Caco-2 (cell line): ENCODE data around the gene LBX1. TPM values are rescaled to one million over a fixed set of nuclear protein-coding genes. Genes with fewer than 3 reads are reported as not detected.

Source experiments
- BruUV-seq: library from RNA; stranded (reverse); fragments of 400-500 nt; replicated peaks from 2 replicates; lab custom pipeline; 2021; lab: Mats Ljungman, UMichigan
- CTCF ChIA-PET: fragments of 300-600 bp; sonication (Branson Sonifier 250); formaldehyde crosslinking; loops from one replicate; lab custom pipeline; 2022; ENCODE audit warnings: antibody characterized with exemption; lab: Charles Lee
- POLR2A ChIA-PET: fragments of 300-600 bp; sonication (Branson Sonifier 250); formaldehyde crosslinking; loops from one replicate; lab custom pipeline; 2022; ENCODE audit warnings: antibody characterized with exemption; lab: Charles Lee
- DNase-seq, 2 experiments: peaks; one replicate each; pipeline versions ENCODE4 v3.0.0 to v3.0.0-alpha.2; 2020 to 2022
- H3K27me3 ChIP-seq: replicated peaks from 2 replicates; pipeline ENCODE4 v1.6.0; 2011; ENCODE audit warnings: low read length; ENCODE audit not compliant: control insufficient read depth, insufficient read depth
- H3K36me3 ChIP-seq: 2 replicates; pipeline ENCODE4 v1.5.1; 2011; ENCODE audit warnings: low read length; ENCODE audit not compliant: control insufficient read depth, insufficient read depth
- H3K4me1 ChIP-seq: fragments of 250-450 bp; sonication (Bioruptor Pico); 2 replicates; pipeline ENCODE4 v1.5.1; 2020; ENCODE audit warnings: mild to moderate bottlenecking
- H3K4me3 ChIP-seq: 2 replicates; pipeline ENCODE4 v1.5.1; 2011; ENCODE audit warnings: low read depth, mild to moderate bottlenecking, control low read depth, low read length
- H3K9me3 ChIP-seq: fragments of 250-450 bp; sonication (Bioruptor Pico); 2 replicates; pipeline ENCODE4 v1.5.1; 2020; ENCODE audit warnings: mild to moderate bottlenecking, moderate library complexity
- H3K27ac Mint-ChIP-seq: one replicate; pipeline ENCODE4 v1.8.0; 2022; ENCODE audit warnings: mixed read lengths; ENCODE audit not compliant: unreplicated experiment
- H3K27me3 Mint-ChIP-seq: one replicate; pipeline ENCODE4 v1.8.0; 2022; ENCODE audit warnings: mixed read lengths; ENCODE audit not compliant: insufficient read depth, unreplicated experiment
- H3K36me3 Mint-ChIP-seq: one replicate; pipeline ENCODE4 v1.8.0; 2022; ENCODE audit warnings: mild to moderate bottlenecking, mixed read lengths; ENCODE audit not compliant: insufficient read depth, unreplicated experiment
- H3K4me1 Mint-ChIP-seq: one replicate; pipeline ENCODE4 v1.8.0; 2022; ENCODE audit warnings: low read depth, mixed read lengths; ENCODE audit not compliant: unreplicated experiment
- H3K4me3 Mint-ChIP-seq: one replicate; pipeline ENCODE4 v1.8.0; 2022; ENCODE audit warnings: mild to moderate bottlenecking, moderate library complexity, mixed read lengths; ENCODE audit not compliant: unreplicated experiment
- H3K9me3 Mint-ChIP-seq: one replicate; pipeline ENCODE4 v1.8.0; 2022; ENCODE audit warnings: mixed read lengths; ENCODE audit not compliant: unreplicated experiment
- CTCF ChIP-seq, 2 experiments: fragments of 200-600 bp in 1 of 2; IDR thresholded peaks; 1 replicate in 1 of 2; 2 replicates in 1 of 2; pipeline versions ENCODE4 v1.5.1 to v1.8.0; 2011 to 2022; ENCODE audit warnings: antibody characterized with exemption in 1 of 2, control low read depth in 1 of 2, inconsistent platforms in 1 of 2, low read depth in 1 of 2, low read length in 1 of 2, mild to moderate bottlenecking in 1 of 2, moderate library complexity in 1 of 2; ENCODE audit not compliant: insufficient read depth in 1 of 2, severe bottlenecking in 1 of 2, unreplicated experiment in 1 of 2
- intact Hi-C: fragments of 100-400 bp; cut with micrococcal nuclease; formaldehyde crosslinking; loops from one replicate; pipeline ENCODE4 v1.10.0; 2022; ENCODE audit not compliant: unreplicated experiment
- total RNA-seq: library from RNA; stranded (reverse); gene quantifications from 2 replicates; pipeline ENCODE4 v1.2.3, GENCODE V29; 2022

The LBX1 gene
- total RNA-seq, 1 experiment from 2014 or later = not detected

GRCh38 chr10:101233863-101234262, 4.6 kb upstream of the LBX1 start:
- Mint-ChIP-seq H3K27me3 (peaks cover 37% of the 10 kb centered on the region), H3K9me3 (no peaks in the 10 kb centered on the region), H3K36me3 (no peaks in the 10 kb centered on the region), H3K27ac (no peak overlapping the region), H3K4me1 (peaks cover 7% of the 10 kb centered on the region), H3K4me3 (no peak overlapping the region)
- intact Hi-C loops = no loop called here
- H3K27me3 ChIP-seq = peaks cover 10% of the 10 kb centered on the region
- H3K4me3 ChIP-seq = no peak overlapping the region
- no peak for DNase-seq
- H3K9me3 ChIP-seq = no peaks in the 10 kb centered on the region
- no peaks in the 10 kb centered on the region for H3K36me3 ChIP-seq
- POLR2A ChIA-PET = interaction anchor here (0.6 kb wide), 1 partner anchor 233 kb away, joined by 3 read pairs; no protein-coding TSS in a partner anchor
- CTCF ChIA-PET = no interaction called here
- H3K4me1 ChIP-seq = peaks cover 12% of the 10 kb centered on the region; the same call in 1 of the 2 replicates
- no peak for TF ChIP-seq CTCF (IDR thresholded peaks at IDR 0.05; ENCODE audit: insufficient read depth in 1 of 2, low read depth in 1 of 2, low read length in 1 of 2, severe bottlenecking in 1 of 2, unreplicated experiment in 1 of 2)
- no TSS peak for BruUV-seq

- H3K27me3 ChIP-seq = peaks cover 10% of the 10 kb centered on the region
- no peaks in the 10 kb centered on the region for H3K9me3 ChIP-seq
- Mint-ChIP-seq H3K36me3 (no peaks in the 10 kb centered on the region), H3K9me3 (no peaks in the 10 kb centered on the region), H3K4me1 (peaks cover 7% of the 10 kb centered on the region), H3K27me3 (peaks cover 37% of the 10 kb centered on the region), H3K4me3 (no peak overlapping the region), H3K27ac (no peak overlapping the region)
- CTCF ChIA-PET = no interaction called here
- H3K4me1 ChIP-seq = peaks cover 12% of the 10 kb centered on the region; the same call in 1 of the 2 replicates
- TF ChIP-seq CTCF (IDR thresholded peaks at IDR 0.05; ENCODE audit: insufficient read depth in 1 of 2, low read depth in 1 of 2, low read length in 1 of 2, severe bottlenecking in 1 of 2, unreplicated experiment in 1 of 2) = no peak
- DNase-seq = no peak
- POLR2A ChIA-PET = interaction anchor here (0.6 kb wide), 1 partner anchor 233 kb away, joined by 3 read pairs; no protein-coding TSS in a partner anchor
- H3K4me3 ChIP-seq = no peak overlapping the region
- no peaks in the 10 kb centered on the region for H3K36me3 ChIP-seq
- intact Hi-C loops = no loop called here
- BruUV-seq = no TSS peak
Measured at GRCh38 chr10:101233443-101233842, 4.2 kb upstream of the LBX1 start.

GRCh38 chr10:101231912-101232689, 2.8 kb upstream of the LBX1 start:
- Histone ChIP-seq H3K4me1 (peaks cover 12% of the 10 kb centered on the region; the same call in 1 of the 2 replicates), H3K27me3 (peaks cover 13% of the 10 kb centered on the region), H3K9me3 (no peaks in the 10 kb centered on the region), H3K4me3 (no peak overlapping the region), H3K36me3 (no peaks in the 10 kb centered on the region)
- Mint-ChIP-seq H3K4me1 (peaks cover 7% of the 10 kb centered on the region), H3K27me3 (peaks cover 40% of the 10 kb centered on the region), H3K27ac (no peak overlapping the region), H3K9me3 (no peaks in the 10 kb centered on the region), H3K36me3 (no peaks in the 10 kb centered on the region), H3K4me3 (no peak overlapping the region)
- DNase-seq = no peak
- TF ChIP-seq CTCF (IDR thresholded peaks at IDR 0.05; ENCODE audit: insufficient read depth in 1 of 2, low read depth in 1 of 2, low read length in 1 of 2, severe bottlenecking in 1 of 2, unreplicated experiment in 1 of 2) = no peak
- intact Hi-C loops = no loop called here
- no TSS peak for BruUV-seq
- ChIA-PET POLR2A (no interaction called here), CTCF (no interaction called here)
